Mesendoderm (in vitro differentiated cells): Measurements from ENCODE around the gene LZTFL1.

Experiments used
- DNase-seq: peaks from one replicate; pipeline ENCODE4 v3.0.0; 2013
- H2AK5ac ChIP-seq: 2 replicates; pipeline ENCODE4 v1.6.1; 2013; ENCODE audit warnings: low read length, inconsistent platforms
- H2BK120ac ChIP-seq: 2 replicates; pipeline ENCODE4 v1.6.1; 2013; ENCODE audit warnings: low read depth, mild to moderate bottlenecking, low read length, moderate library complexity, mixed read lengths
- H2BK15ac ChIP-seq: replicated peaks from 2 replicates; pipeline ENCODE4 v1.6.1; 2013; ENCODE audit warnings: low read depth, mild to moderate bottlenecking, moderate library complexity
- H2BK5ac ChIP-seq: 2 replicates; pipeline ENCODE4 v1.6.1; 2013; ENCODE audit warnings: low read length, inconsistent platforms
- H3K18ac ChIP-seq: 2 replicates; pipeline ENCODE4 v1.6.1; 2013; ENCODE audit warnings: mild to moderate bottlenecking, low read length, mixed read lengths
- H3K23ac ChIP-seq: one replicate; pipeline ENCODE4 v1.6.1; 2013; ENCODE audit warnings: low read length
- H3K27ac ChIP-seq: 2 replicates; pipeline ENCODE4 v1.5.1; 2013; ENCODE audit warnings: low read depth, mild to moderate bottlenecking, inconsistent platforms, low read length, moderate library complexity
- H3K27me3 ChIP-seq: 2 replicates; pipeline ENCODE4 v1.6.1; 2013; ENCODE audit warnings: low read length, control low read depth, mild to moderate bottlenecking, inconsistent platforms; ENCODE audit not compliant: insufficient read depth, poor library complexity
- H3K36me3 ChIP-seq: 2 replicates; pipeline ENCODE4 v1.6.1; 2013; ENCODE audit warnings: low read length, inconsistent platforms; ENCODE audit not compliant: control insufficient read depth, insufficient read depth
- H3K4ac ChIP-seq: one replicate; pipeline ENCODE4 v1.6.1; 2013; ENCODE audit warnings: low read depth, mild to moderate bottlenecking, low read length, moderate library complexity
- H3K4me1 ChIP-seq: 2 replicates; pipeline ENCODE4 v1.6.1; 2013; ENCODE audit warnings: low read depth, low read length, inconsistent platforms; ENCODE audit not compliant: control insufficient read depth
- H3K4me2 ChIP-seq: 2 replicates; pipeline ENCODE4 v1.6.1; 2013; ENCODE audit warnings: low read length
- H3K4me3 ChIP-seq: 2 replicates; pipeline ENCODE4 v1.5.1; 2013; ENCODE audit warnings: mild to moderate bottlenecking, low read length
- H3K56ac ChIP-seq: one replicate; pipeline ENCODE4 v1.6.1; 2013; ENCODE audit warnings: low read length
- H3K79me1 ChIP-seq: 2 replicates; pipeline ENCODE4 v1.6.1; 2013; ENCODE audit warnings: low read length, inconsistent platforms
- H3K79me2 ChIP-seq: 2 replicates; pipeline ENCODE4 v1.6.1; 2013; ENCODE audit warnings: mild to moderate bottlenecking, low read length; ENCODE audit not compliant: control insufficient read depth, insufficient read depth
- H3K9ac ChIP-seq: 2 replicates; pipeline ENCODE4 v1.6.1; 2013; ENCODE audit warnings: low read length, inconsistent platforms
- H4K5ac ChIP-seq: one replicate; pipeline ENCODE4 v1.6.1; 2013; ENCODE audit warnings: low read length
- H4K8ac ChIP-seq: one replicate; pipeline ENCODE4 v1.6.1; 2013; ENCODE audit warnings: low read depth, mild to moderate bottlenecking, control low read depth, low read length, moderate library complexity
- WGBS: extraction: QIAGEN DNeasy Blood & Tissue Kit; methylation state at CpG from one replicate; pipeline ENCODE4 v1.1.7; 2013; ENCODE audit warnings: low lambda C conversion rate, missing lambda C conversion rate; ENCODE audit not compliant: insufficient coverage; ENCODE audit errors: extremely low coverage; 5-methylcytosine and 5-hydroxymethylcytosine counted together

LZTFL1 gene

DNA sequence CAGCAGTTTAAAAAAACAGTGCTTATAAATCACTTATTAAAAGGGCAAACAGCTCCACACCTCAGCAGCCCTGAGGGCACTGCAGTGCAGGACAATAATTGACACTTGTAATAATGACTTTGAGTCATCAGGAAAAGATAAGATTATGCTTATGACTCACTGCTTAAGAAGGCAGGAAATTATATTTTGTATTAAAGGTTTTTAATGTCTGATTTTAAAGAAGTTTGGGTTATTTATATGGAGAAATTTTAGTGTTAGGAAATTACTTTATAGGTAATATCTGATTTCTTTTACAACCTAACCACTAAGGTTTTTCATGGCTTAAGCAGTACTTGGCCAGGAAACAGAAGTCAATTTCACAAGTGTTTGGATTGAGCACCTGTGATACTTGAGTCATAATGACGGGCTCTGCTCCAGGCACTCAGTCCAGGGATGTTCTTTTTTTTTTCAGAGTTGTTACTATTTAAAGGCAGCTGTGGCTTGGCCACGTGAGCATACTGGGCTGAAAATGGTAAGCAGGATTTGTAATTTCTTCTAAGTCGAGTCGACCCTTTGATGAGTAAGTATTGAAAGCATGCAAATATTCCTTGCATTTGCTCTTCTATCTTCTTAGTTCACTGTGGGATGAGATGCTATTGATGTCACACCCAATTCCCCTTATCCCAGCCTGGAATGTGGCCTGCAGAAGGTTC lies 23.9 kb downstream of the LZTFL1 start:
- Histone ChIP-seq H2AK5ac (no peak overlapping the region), H2BK120ac (no peak overlapping the region), H4K5ac (no peak overlapping the region), H2BK5ac (no peak overlapping the region), H3K79me1 (no peaks in the 10 kb centered on the region), H3K4me2 (no peak overlapping the region), H3K18ac (no peak overlapping the region), H2BK15ac (no peak overlapping the region), H3K4ac (no peak overlapping the region), H3K79me2 (no peaks in the 10 kb centered on the region), H3K27ac (no peak overlapping the region), H3K4me3 (no peak overlapping the region), H3K4me1 (no peaks in the 10 kb centered on the region), H4K8ac (no peak overlapping the region), H3K23ac (no peak overlapping the region), H3K36me3 (no peaks in the 10 kb centered on the region), H3K56ac (no peak overlapping the region), H3K27me3 (no peaks in the 10 kb centered on the region), H3K9ac (no peak overlapping the region)
- DNase-seq, result no peak
- WGBS, result no CpG with 5 or more reads among the region's 4 CpGs

DNA sequence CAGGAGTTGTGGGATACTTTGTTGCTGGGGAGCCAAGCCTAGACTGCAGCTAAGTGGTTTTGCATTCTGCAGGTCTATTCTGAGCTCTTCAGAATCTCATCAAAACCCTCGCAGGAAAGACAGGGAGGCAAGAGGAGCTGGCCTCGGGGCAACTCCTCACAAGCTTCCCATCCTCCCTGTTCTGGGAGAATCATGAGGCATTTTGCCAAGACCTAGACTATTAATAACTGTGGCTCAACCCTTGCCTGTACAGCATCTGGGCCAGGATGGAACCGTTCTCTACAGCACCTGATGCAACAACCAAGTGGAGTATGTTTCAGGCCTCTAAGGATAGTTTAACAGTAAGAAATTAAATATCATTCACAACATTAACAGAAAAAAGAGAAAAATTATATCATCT lies 25.4 kb downstream of the LZTFL1 start:
- H3K18ac ChIP-seq, result no peak overlapping the region
- H3K27ac ChIP-seq, result no peak overlapping the region
- no peak overlapping the region for H3K56ac ChIP-seq
- DNase-seq, result no peak
- WGBS, result no CpG with 5 or more reads among the region's 3 CpGs
- H3K4me2 ChIP-seq, result no peak overlapping the region
- no peaks in the 10 kb centered on the region for H3K79me1 ChIP-seq
- no peaks in the 10 kb centered on the region for H3K36me3 ChIP-seq
- H2BK120ac ChIP-seq, result no peak overlapping the region
- H2BK5ac ChIP-seq, result no peak overlapping the region
- no peak overlapping the region for H4K8ac ChIP-seq
- no peaks in the 10 kb centered on the region for H3K4me1 ChIP-seq
- H3K4ac ChIP-seq, result no peak overlapping the region
- H2AK5ac ChIP-seq, result no peak overlapping the region
- H3K23ac ChIP-seq, result no peak overlapping the region
- no peaks in the 10 kb centered on the region for H3K79me2 ChIP-seq
- no peak overlapping the region for H2BK15ac ChIP-seq
- no peak overlapping the region for H3K4me3 ChIP-seq
- no peak overlapping the region for H3K9ac ChIP-seq
- no peaks in the 10 kb centered on the region for H3K27me3 ChIP-seq
- no peak overlapping the region for H4K5ac ChIP-seq

DNA sequence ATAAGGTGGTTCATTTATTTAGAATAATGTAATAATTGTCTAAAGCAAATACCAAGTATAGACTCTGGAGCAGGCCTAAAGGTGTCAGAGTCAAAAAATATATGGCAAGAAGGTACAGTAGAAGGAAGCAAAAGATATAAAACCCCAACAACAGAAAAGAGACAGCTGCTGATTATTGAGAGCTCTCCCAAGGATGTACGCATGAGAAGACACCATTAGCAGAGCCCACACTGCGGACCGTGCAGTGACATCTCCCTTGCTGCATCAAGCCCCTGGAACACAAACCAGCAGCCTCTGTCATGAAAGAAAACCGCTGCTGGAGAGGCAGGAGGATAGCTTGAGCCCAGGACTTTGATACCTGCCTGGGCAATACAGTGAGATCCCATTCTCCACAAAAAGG lies 27.6 kb downstream of the LZTFL1 start:
- Histone ChIP-seq H3K79me1 (no peaks in the 10 kb centered on the region), H4K8ac (no peak overlapping the region), H3K18ac (no peak overlapping the region), H2AK5ac (no peak overlapping the region), H2BK15ac (no peak overlapping the region), H2BK5ac (no peak overlapping the region), H3K27ac (no peak overlapping the region), H4K5ac (no peak overlapping the region), H2BK120ac (no peak overlapping the region), H3K23ac (no peak overlapping the region), H3K79me2 (no peaks in the 10 kb centered on the region), H3K4me3 (no peak overlapping the region), H3K4ac (no peak overlapping the region), H3K56ac (no peak overlapping the region), H3K9ac (no peak overlapping the region), H3K4me2 (no peak overlapping the region), H3K36me3 (no peaks in the 10 kb centered on the region), H3K27me3 (no peaks in the 10 kb centered on the region), H3K4me1 (no peaks in the 10 kb centered on the region)
- no peak for DNase-seq
- WGBS, result no CpG with 5 or more reads among the region's 4 CpGs

DNA sequence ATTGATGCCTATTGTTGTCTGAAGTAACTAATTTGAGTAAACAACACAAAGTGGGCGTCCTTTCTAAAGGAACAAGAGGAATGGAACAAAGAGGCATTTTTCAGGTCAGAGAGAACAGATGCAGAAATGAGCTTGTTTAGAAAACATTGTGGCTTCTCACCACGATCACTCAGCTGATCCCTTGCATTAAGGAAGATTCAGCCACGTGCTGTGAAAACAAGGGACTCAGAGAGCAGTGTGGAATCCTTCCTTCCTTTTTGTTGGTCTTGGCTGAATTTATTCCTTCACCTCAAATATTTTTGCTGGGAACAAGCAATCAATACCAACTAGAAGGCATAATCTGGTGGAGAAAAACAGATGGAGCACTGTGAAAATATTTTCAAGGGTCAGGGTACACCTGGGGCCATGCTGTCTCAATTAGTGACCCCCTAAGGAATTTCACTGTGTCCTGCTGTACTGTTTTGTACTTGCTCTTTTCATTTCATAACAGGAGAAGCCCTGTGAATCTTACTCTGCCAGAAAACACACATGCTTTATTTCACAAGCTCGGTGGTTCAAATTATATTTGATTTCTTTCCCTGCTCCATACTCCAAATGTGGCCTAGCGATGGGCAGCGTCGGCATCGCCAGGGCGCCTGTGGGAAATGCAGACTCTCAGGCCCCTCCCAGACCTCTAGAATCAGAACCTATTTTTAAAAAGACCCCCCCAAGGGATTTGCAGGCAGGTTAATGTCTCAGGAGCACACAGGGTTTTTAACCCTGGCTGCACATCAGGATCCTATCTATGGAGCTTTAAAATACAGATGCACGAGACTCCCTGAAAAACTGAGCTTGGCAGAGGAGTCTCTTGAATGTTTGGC lies 34.0 kb downstream of the LZTFL1 start:
- no peak overlapping the region for H2AK5ac ChIP-seq
- H3K18ac ChIP-seq, result no peak overlapping the region
- no peak overlapping the region for H3K23ac ChIP-seq
- no peak overlapping the region for H3K4me3 ChIP-seq
- DNase-seq, result no peak
- no peak overlapping the region for H3K27ac ChIP-seq
- no peak overlapping the region for H2BK5ac ChIP-seq
- no peak overlapping the region for H3K4me2 ChIP-seq
- no peaks in the 10 kb centered on the region for H3K36me3 ChIP-seq
- H4K5ac ChIP-seq, result no peak overlapping the region
- no peaks in the 10 kb centered on the region for H3K4me1 ChIP-seq
- no peak overlapping the region for H2BK15ac ChIP-seq
- no peak overlapping the region for H3K4ac ChIP-seq
- H3K9ac ChIP-seq, result no peak overlapping the region
- no peak overlapping the region for H2BK120ac ChIP-seq
- H3K27me3 ChIP-seq, result no peaks in the 10 kb centered on the region
- H3K79me2 ChIP-seq, result no peaks in the 10 kb centered on the region
- H3K56ac ChIP-seq, result no peak overlapping the region
- H3K79me1 ChIP-seq, result no peaks in the 10 kb centered on the region
- no peak overlapping the region for H4K8ac ChIP-seq
- no CpG with 5 or more reads among the region's 10 CpGs for WGBS

DNA sequence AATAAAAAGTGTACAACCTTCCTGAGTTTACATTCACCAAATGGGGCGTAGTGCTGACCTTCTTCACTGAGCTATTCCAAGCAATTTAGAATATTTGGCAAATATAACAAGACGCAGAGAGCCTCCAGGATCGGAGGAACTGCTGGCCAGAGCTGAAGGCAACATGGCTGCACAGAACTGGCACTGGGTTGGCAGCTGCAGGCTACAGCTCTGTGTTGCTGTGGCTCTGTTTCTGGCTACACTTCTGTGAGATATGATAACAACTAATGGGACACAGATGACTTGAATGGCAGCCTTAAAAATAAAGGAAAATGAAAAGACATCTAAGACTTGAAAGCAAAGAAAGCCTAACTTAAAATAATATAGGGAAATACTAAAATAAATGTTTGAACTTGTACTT lies 34.8 kb downstream of the LZTFL1 start:
- no peaks in the 10 kb centered on the region for H3K36me3 ChIP-seq
- no peaks in the 10 kb centered on the region for H3K79me1 ChIP-seq
- no peak overlapping the region for H3K27ac ChIP-seq
- H2AK5ac ChIP-seq, result no peak overlapping the region
- H3K4ac ChIP-seq, result no peak overlapping the region
- no CpG with 5 or more reads among the region's 3 CpGs for WGBS
- H3K4me1 ChIP-seq, result no peaks in the 10 kb centered on the region
- H3K23ac ChIP-seq, result no peak overlapping the region
- no peaks in the 10 kb centered on the region for H3K27me3 ChIP-seq
- H3K9ac ChIP-seq, result no peak overlapping the region
- DNase-seq, result no peak
- no peak overlapping the region for H3K18ac ChIP-seq
- H4K5ac ChIP-seq, result no peak overlapping the region
- no peak overlapping the region for H2BK5ac ChIP-seq
- no peaks in the 10 kb centered on the region for H3K79me2 ChIP-seq
- no peak overlapping the region for H3K4me3 ChIP-seq
- no peak overlapping the region for H3K4me2 ChIP-seq
- H2BK120ac ChIP-seq, result no peak overlapping the region
- no peak overlapping the region for H4K8ac ChIP-seq
- no peak overlapping the region for H2BK15ac ChIP-seq
- H3K56ac ChIP-seq, result no peak overlapping the region
